Progenitor cell of endocrine pancreas (in vitro differentiated cells): ENCODE results near the gene CEND1. TPM values are rescaled to one million over a fixed set of nuclear protein-coding genes. Genes with fewer than 3 reads are reported as not detected.
"Not testable (repeated sequence)": the region's sequence is repeated elsewhere in the genome, so short reads cannot be mapped to it uniquely, and the experiment has no call there.

ENCODE experiments used
- DNase-seq: peaks from one replicate; pipeline ENCODE4 v3.0.0; 2021; ENCODE audit warnings: low spot score; ENCODE audit not compliant: unreplicated experiment
- H3K27ac Mint-ChIP-seq: 2 replicates; pipeline ENCODE4 v1.8.0; 2021; ENCODE audit warnings: mild to moderate bottlenecking, moderate library complexity, mixed read lengths
- H3K27me3 Mint-ChIP-seq: 2 replicates; pipeline ENCODE4 v1.8.0; 2021; ENCODE audit warnings: mixed read lengths
- H3K36me3 Mint-ChIP-seq: 2 replicates; pipeline ENCODE4 v1.8.0; 2022; ENCODE audit warnings: mixed read lengths; ENCODE audit not compliant: insufficient read depth
- H3K4me1 Mint-ChIP-seq: 2 replicates; pipeline ENCODE4 v1.8.0; 2021; ENCODE audit warnings: low read depth, mixed read lengths
- H3K4me3 Mint-ChIP-seq: 2 replicates; pipeline ENCODE4 v1.8.0; 2021; ENCODE audit warnings: low read depth, mild to moderate bottlenecking, moderate library complexity, mixed read lengths
- H3K9me3 Mint-ChIP-seq: 2 replicates; pipeline ENCODE4 v1.8.0; 2021; ENCODE audit warnings: low read depth, mixed read lengths
- total RNA-seq: library from RNA; stranded (reverse); gene quantifications from 2 replicates; pipeline ENCODE4 v1.2.1, GENCODE V29; 2021
- TF ChIP-seq, protein P1 (sequence below): fragments of 200-600 bp; sonication (generic); IDR thresholded peaks from one replicate; pipeline ENCODE4 v1.5.0; 2021; ENCODE audit warnings: antibody characterized with exemption, mild to moderate bottlenecking; ENCODE audit not compliant: unreplicated experiment

The CEND1 gene
- total RNA-seq, 1 donor from 2014 or later, result not detected

DNA sequence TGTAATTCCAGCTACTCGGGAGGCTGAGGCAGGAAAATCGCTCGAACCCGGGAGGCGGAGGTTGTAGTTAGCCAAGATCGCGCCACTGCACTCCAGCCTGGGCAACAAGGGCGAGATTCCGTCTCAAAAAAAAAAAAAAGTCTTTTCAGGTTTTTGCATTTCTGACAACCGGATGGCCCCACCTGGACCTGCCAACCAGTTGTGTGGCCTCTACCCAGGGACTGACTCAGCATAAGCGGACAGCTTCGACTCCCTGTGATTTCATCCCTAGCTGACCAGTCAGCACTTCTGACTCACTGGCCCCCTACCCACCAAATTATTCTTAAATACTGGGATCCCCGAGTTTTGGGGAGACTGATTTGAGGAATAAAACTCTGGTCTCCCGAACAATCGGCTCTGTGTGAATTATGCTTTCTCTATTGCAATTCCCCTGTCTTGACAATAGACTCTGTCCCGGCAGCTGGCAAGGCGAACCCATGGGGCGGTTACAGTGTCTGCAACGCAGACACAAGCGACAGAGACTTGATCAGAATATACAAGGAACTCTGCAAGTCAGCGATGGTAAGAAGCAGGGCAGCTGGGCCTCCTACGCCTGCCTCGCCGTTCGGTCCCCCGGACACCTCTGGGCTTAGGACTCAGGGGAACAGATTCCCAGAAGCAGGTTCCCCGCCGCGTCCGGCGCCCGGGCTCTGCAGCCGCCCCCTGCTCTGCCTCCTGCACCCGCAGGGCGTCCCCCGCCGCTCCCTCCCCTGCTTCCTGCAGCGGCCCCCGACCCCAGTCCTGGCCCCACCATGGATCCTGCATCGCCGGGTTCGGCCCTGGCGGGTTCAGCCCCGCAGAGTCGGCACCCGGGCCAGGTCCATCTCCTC lies 43.4 kb downstream of the CEND1 start:
- no peak for DNase-seq
- Mint-ChIP-seq H3K4me1 (peaks cover 11% of the 10 kb centered on the region), H3K36me3 (no peaks in the 10 kb centered on the region), H3K9me3 (no peaks in the 10 kb centered on the region), H3K27me3 (peaks cover 5% of the 10 kb centered on the region), H3K4me3 (peak overlapping the region; percentile 80), H3K27ac (peak overlapping the region; percentile 42)
- TF ChIP-seq, protein P1, sequence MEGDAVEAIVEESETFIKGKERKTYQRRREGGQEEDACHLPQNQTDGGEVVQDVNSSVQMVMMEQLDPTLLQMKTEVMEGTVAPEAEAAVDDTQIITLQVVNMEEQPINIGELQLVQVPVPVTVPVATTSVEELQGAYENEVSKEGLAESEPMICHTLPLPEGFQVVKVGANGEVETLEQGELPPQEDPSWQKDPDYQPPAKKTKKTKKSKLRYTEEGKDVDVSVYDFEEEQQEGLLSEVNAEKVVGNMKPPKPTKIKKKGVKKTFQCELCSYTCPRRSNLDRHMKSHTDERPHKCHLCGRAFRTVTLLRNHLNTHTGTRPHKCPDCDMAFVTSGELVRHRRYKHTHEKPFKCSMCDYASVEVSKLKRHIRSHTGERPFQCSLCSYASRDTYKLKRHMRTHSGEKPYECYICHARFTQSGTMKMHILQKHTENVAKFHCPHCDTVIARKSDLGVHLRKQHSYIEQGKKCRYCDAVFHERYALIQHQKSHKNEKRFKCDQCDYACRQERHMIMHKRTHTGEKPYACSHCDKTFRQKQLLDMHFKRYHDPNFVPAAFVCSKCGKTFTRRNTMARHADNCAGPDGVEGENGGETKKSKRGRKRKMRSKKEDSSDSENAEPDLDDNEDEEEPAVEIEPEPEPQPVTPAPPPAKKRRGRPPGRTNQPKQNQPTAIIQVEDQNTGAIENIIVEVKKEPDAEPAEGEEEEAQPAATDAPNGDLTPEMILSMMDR, result no peak

DNA sequence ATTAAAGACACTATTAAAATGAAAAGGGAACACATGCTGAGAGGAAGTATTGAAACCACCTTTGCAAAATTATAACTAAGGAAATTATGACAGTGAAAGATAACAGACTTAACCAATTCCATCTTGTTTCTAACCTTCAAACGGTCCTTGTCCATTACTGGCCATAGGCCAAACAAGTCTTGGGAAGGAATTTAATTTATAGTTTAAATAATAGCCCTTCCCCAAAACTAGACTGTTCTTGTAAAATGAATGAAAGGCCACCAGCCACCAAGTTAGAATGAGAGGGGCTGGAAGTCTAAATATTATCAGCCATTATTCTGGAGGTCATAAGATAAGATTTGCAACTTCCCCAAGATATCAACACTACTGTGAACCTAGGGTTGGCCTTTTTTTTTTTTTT lies 44.5 kb downstream of the CEND1 start:
- DNase-seq, result no peak
- no peak overlapping the region for H3K4me3 Mint-ChIP-seq

DNA sequence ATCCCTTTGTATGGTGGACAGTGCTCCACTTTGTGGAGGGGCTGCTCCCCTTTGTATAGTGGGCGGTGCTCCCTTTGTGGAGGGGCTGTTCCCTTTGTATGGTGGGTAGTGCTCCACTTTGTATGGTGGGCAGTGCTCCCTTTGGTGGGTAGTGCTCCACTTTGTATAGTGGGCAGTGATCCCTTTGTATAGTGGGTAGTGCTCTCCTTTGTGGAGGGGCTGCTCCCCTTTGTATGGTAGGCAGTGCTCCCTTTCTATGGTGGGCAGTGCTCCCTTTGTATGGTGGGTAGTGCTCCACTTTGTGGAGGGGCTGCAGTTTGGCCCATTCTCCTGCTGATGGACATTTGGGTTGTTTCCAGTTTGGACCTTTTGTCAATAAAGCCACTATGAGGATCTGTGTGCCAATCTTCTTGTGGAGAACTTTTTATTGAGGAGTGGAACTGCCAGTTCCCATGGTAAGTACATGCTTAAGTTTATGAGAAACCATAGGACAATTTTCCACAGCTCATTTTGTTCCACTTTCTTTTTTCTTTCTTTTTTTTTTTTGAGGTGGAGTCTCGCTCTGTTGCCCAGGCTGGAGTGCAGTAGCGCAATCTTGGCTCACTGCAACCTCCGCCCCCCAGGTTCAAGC lies 47.2 kb downstream of the CEND1 start:
- H3K36me3 Mint-ChIP-seq, result no peaks in the 10 kb centered on the region
- peaks cover 9% of the 10 kb centered on the region for H3K27me3 Mint-ChIP-seq
- no peak overlapping the region for H3K4me3 Mint-ChIP-seq
- DNase-seq, result no peak
- TF ChIP-seq, protein P1, result no peak
- peaks cover 4% of the 10 kb centered on the region for H3K4me1 Mint-ChIP-seq
- no peaks in the 10 kb centered on the region for H3K9me3 Mint-ChIP-seq
- H3K27ac Mint-ChIP-seq, result no peak overlapping the region

More for the DNA sequence above, 44.5 kb downstream of the CEND1 start:
- Mint-ChIP-seq H3K27ac (no peak overlapping the region), H3K27me3 (peaks cover 5% of the 10 kb centered on the region), H3K9me3 (no peaks in the 10 kb centered on the region), H3K36me3 (no peaks in the 10 kb centered on the region), H3K4me1 (peaks cover 11% of the 10 kb centered on the region)
- TF ChIP-seq, protein P1, result no peak

DNA sequence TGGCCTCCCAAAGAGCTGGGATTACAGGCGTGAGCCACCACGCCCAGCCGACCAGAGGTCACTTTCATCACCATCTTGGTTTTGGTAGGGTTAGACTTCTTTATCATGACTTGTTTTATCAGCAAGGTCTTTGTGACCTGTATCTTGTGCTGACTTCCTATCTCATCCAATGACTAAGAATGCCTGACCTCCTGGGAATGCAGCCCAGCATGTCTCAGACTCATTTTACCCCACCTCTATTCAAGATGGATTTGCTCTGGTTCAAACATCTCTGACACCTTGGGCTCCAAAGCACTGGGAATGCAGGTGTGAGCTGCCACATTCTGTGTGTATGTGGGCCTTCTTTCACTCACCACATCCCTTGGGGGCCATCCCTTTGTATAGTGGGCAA lies 47.7 kb downstream of the CEND1 start:
- Mint-ChIP-seq H3K9me3 (no peaks in the 10 kb centered on the region), H3K27me3 (peaks cover 9% of the 10 kb centered on the region), H3K4me1 (peaks cover 7% of the 10 kb centered on the region), H3K36me3 (no peaks in the 10 kb centered on the region), H3K4me3 (no peak overlapping the region), H3K27ac (no peak overlapping the region)
- TF ChIP-seq, protein P1, result no peak
- no peak for DNase-seq

DNA sequence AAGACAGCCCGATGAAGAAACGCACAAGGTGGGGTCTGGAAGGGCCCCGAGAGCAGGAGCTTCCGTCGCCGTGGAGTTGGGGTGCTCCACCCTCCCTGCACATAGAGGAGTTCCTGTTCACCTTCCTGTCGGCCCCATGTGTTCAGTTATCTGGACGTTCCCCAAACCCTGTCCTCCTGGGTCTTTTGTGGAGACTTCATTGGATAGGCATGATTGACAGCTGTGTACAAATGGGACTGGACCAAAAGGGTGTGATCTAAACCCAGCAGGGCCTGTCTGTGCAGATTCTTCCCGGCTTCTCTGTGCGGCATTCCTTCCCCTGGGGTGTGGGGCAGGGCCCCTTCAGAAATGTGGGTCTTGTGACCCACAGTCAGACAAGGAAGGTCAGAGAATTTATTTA lies 52.0 kb downstream of the CEND1 start:
- not testable (repeated sequence) for H3K36me3 Mint-ChIP-seq, H3K4me3 Mint-ChIP-seq, H3K9me3 Mint-ChIP-seq, H3K27me3 Mint-ChIP-seq, H3K4me1 Mint-ChIP-seq, H3K27ac Mint-ChIP-seq, DNase-seq
